Mesangial cell (primary cell): Measurements from ENCODE around the gene COX6B2. TPM values are rescaled to one million over a fixed set of nuclear protein-coding genes. Genes with fewer than 3 reads are reported as not detected.

Experiments
- total RNA-seq: library from RNA; depleted of rRNA; stranded (reverse); fragments of >200 nt; gene quantifications from 2 replicates; pipeline ENCODE4 v1.2.3, GENCODE V29; 2015

The COX6B2 gene, protein sequence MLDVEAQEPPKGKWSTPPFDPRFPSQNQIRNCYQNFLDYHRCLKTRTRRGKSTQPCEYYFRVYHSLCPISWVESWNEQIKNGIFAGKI
- total RNA-seq: 1.0 TPM in 1 of 2 replicates, not detected in the other

GRCh38 chr19:55354698-55355212, at the start of gene COX6B2:
COX6B2 (minus strand) TSS chr19:55354719; CDS start chr19:55354521, 198 bp downstream.

GRCh38 chr19:55385724-55386492, 31.4 kb upstream of the COX6B2 start, which contains the start of gene RPL28:
RPL28 (plus strand) TSS chr19:55385932; CDS start chr19:55386358, 426 bp downstream.

DNA sequence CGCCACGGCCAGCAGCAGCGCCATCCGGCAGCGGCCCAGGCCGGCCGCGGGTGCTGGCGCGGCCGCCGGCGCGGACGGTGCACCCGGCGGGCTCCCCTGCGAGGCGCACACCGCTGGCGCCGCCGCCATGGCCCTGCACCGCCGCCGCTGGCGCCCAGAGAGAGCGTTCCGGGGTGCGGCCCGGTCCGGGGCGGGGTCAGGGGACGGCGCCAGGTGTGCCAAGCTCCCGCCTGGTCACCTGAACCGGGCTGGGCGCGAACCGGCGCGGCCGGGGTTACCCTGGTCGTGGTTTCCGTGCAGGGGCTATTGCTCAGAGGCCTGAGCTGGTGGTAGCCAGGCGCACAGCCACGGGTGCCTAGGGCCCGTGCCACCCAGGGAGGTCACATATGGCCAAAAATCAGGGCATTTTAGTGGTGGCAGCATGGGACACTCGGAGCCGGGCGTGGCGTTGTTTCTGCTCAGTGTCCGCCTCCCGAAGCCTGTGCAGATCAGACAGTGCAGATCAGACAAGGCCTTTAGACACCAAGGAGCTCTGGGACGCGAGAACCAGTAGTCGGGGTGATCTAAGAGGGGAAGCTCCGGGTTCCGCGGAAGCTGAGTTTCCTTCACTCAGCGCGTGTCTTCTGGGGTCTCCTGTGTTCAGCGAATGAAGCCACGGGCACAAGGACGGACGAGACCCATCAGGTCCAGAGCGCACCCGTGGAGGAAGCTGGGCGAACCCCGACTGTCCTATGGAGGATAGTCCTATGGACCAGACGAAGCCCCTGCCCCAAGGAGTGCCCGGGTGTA, 29.8 kb upstream of the COX6B2 start, which contains the start of gene TMEM238:
TMEM238 (minus strand) TSS at position 162 of the 789 bp plus-strand sequence; CDS start at position 129, 33 bp downstream.

DNA sequence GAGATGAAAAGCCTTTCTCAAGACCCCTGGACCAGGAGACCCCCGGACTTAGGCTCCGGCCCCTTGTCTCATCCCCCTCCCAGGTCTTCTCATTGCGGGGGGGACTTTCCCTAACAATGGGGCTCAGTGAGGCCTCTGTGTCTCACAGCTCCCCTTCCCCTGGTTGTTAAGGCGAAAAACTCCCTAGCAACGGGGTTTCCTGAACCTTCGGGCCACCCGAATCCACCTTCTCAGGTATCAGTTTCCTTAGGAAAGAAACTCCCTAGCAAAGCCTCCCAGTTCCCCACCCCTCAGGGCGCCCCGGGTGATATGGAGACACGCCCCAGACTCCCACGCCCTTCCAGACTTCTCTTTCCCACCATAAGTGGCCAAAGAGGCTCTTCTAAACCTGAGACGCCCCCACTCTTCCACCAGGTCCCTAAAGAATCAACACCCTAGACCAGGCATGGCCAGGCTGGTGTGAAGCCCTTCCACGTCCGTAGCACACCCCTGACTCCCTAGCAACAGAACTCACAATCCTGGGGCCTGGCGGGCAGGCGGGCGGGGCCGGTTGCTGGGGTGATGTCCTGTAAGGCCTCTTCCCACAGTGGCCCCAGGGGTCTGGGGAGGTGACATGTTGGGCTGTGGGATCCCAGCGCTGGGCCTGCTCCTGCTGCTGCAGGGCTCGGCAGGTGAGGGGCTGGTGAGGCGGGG, 21.9 kb upstream of the COX6B2 start, which contains the start of gene TMEM190:
TMEM190 (plus strand) TSS at position 586 of the 693 bp plus-strand sequence; CDS start at position 614, 28 bp downstream.

DNA sequence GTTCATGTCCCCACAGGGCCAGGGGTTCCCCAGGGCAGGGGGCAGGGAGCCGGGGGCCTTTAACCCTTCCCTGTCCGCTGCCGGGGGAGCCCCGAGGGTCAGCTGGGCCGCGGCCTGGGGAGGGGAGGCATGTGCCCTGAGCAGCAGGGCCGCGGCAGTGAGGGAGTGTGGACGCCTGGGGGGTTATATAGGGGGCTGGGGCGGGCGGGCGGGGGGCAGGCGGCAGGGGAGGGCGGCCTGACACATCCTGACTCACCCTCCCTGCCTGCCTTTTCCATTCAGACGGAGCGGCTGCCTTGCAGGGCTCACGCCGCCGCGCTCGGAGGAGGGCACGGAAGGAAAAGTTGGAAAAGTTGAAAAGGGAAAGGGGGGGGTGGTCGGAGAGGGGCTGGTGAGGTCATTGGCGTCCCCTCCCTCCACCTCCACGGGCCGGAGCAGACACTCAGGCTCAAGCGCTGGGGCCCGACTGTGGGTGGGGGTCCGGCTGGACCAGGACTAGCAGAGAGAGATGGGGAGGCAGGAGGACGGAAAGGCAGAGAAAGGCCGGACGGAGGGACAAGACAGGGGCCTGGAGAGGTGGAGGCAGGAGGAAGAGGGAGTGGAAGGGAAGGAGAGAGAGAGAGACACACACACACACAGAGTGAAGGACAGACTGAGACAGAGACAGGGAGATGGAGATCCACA, 15.9 kb upstream of the COX6B2 start, which contains the start of gene IL11:
IL11 (minus strand) TSS at position 159 of the 684 bp plus-strand sequence; CDS start at position 6, 153 bp downstream.

GRCh38 chr19:55362990-55363716, 8.6 kb upstream of the COX6B2 start, which contains the start of gene GARIN5B:
GARIN5B (minus strand) TSS chr19:55363260; CDS start chr19:55363066, 194 bp downstream.

GRCh38 chr19:55339105-55339888, 15.2 kb downstream of the COX6B2 start, which contains the start of gene KMT5C:
KMT5C (plus strand) TSS chr19:55339876; CDS start chr19:55341937, 2,061 bp downstream.

DNA sequence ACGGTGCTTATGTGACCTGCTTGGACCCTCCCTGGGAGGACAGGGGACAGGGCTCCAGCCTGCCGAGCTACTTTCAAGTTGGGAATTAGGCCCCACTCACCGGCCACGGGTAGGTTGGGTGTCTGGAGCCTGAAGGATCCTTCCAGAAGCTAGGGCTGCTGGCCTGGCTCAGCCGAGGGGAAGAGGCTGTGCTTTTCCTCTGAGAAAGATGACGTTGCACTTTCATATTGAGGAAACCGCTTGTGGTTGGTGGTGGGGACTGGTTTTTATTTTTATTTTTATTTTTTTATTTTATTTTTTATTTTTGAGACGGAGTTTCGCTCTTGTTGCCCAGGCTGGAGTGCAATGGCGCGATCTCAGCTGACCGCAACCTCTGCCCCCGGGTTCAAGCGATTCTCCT, 29.3 kb downstream of the COX6B2 start, which contains the start of gene TMEM150B:
TMEM150B (minus strand) TSS at position 170 of the 400 bp plus-strand sequence. CDS start 4,305 bp downstream, outside the sequence.

Other genes with a start within 250 kb of the COX6B2 start
- 65.5 and 69.6 TPM in 2 replicates for gene PPP1R12C, start 237.1 kb downstream of the COX6B2 start, total RNA-seq
- 0.65 and 5.2 TPM in 2 replicates for gene TNNT1, start 205.5 kb downstream of the COX6B2 start, total RNA-seq
- gene TNNI3, start 197.0 kb downstream of the COX6B2 start, total RNA-seq: 1.9 TPM in 1 of 2 replicates, not detected in the other
- gene DNAAF3, start 188.1 kb downstream of the COX6B2 start, total RNA-seq: 0.65 and 6.7 TPM in 2 replicates
- gene SYT5, start 174.4 kb downstream of the COX6B2 start, total RNA-seq: 0.38 TPM in 1 of 2 replicates, not detected in the other
- 0.81 and 3.7 TPM in 2 replicates for gene PTPRH, start 145.2 kb downstream of the COX6B2 start, total RNA-seq
- gene TMEM86B, start 126.0 kb downstream of the COX6B2 start, total RNA-seq: 2.4 TPM in 2 replicates
- 56.5 and 70.4 TPM in 2 replicates for gene PPP6R1, start 95.7 kb downstream of the COX6B2 start, total RNA-seq
- gene HSPBP1, start 74.6 kb downstream of the COX6B2 start, total RNA-seq: 45.9 and 63.2 TPM in 2 replicates
- gene BRSK1, start 70.7 kb downstream of the COX6B2 start, total RNA-seq: 5.7 and 7.8 TPM in 2 replicates
- not detected in 2 replicates for gene TMEM150B, start 29.4 kb downstream of the COX6B2 start, total RNA-seq
- gene KMT5C, start 14.8 kb downstream of the COX6B2 start, total RNA-seq: 9.9 and 14.8 TPM in 2 replicates
- gene GARIN5B, start 8.5 kb upstream of the COX6B2 start, total RNA-seq: 0.13 TPM in 1 of 2 replicates, not detected in the other
- 3.3 and 25.3 TPM in 2 replicates for gene IL11, start 15.7 kb upstream of the COX6B2 start, total RNA-seq
- gene TMEM190, start 22.1 kb upstream of the COX6B2 start, total RNA-seq: 1.8 TPM in 1 of 2 replicates, not detected in the other
- 1.5 and 3.3 TPM in 2 replicates for gene TMEM238, start 29.6 kb upstream of the COX6B2 start, total RNA-seq
- gene RPL28, start 31.2 kb upstream of the COX6B2 start, total RNA-seq: 446 and 474 TPM in 2 replicates
- 61.7 and 400 TPM in 2 replicates for gene UBE2S, start 53.1 kb upstream of the COX6B2 start, total RNA-seq
- gene SHISA7, start 88.6 kb upstream of the COX6B2 start, total RNA-seq: under 0.01 TPM in 1 of 2 replicates, not detected in the other
- 102 and 133 TPM in 2 replicates for gene ISOC2, start 106.9 kb upstream of the COX6B2 start, total RNA-seq
- not detected in 2 replicates for gene C19orf85, start 110.0 kb upstream of the COX6B2 start, total RNA-seq
- 8.8 and 19.0 TPM in 2 replicates for gene ZNF628, start 121.9 kb upstream of the COX6B2 start, total RNA-seq
- gene NAT14, start 130.5 kb upstream of the COX6B2 start, total RNA-seq: 27.2 and 76.3 TPM in 2 replicates
- gene SSC5D, start 133.7 kb upstream of the COX6B2 start, total RNA-seq: 0.81 and 34.0 TPM in 2 replicates
- gene SBK2, start 182.4 kb upstream of the COX6B2 start, total RNA-seq: 2.4 and 7.9 TPM in 2 replicates
- 0.13 and 0.16 TPM in 2 replicates for gene SBK3, start 190.8 kb upstream of the COX6B2 start, total RNA-seq
- gene ZNF579, start 226.1 kb upstream of the COX6B2 start, total RNA-seq: 10.8 and 25.7 TPM in 2 replicates
- 6.0 and 8.5 TPM in 2 replicates for gene FIZ1, start 244.8 kb upstream of the COX6B2 start, total RNA-seq
- 18.4 and 25.5 TPM in 2 replicates for gene ZNF524, start 245.6 kb upstream of the COX6B2 start, total RNA-seq